Common myeloid progenitor, CD34-positive (primary cell): ENCODE measurements around the gene SENP8.

Experiments
- CTCF ChIA-PET: fragments of 350-600 bp; sonication (Branson Sonifier 250); formaldehyde crosslinking; loops from one replicate; lab custom pipeline; 2021; ENCODE audit warnings: antibody characterized with exemption; lab: Charles Lee
- POLR2A ChIA-PET: fragments of 350-600 bp; sonication (Branson Sonifier 250); formaldehyde crosslinking; loops from one replicate; lab custom pipeline; 2021; ENCODE audit warnings: antibody characterized with exemption; lab: Charles Lee
- DNase-seq, 3 donors: peaks; one replicate each; pipeline versions ENCODE4 v3.0.0 to v3.0.0-alpha.2; 2013
- H3K27ac ChIP-seq, 2 experiments: 1 replicate in 1 of 2; 2 replicates in 1 of 2; pipeline ENCODE4 v1.7.0; 2013; ENCODE audit warnings: inconsistent platforms in 2 of 2, low read length in 2 of 2, mild to moderate bottlenecking in 2 of 2, low read depth in 1 of 2, moderate library complexity in 1 of 2; ENCODE audit not compliant: severe bottlenecking in 2 of 2, insufficient read depth in 1 of 2, poor library complexity in 1 of 2
- H3K27me3 ChIP-seq, 5 experiments: replicated peaks in 2 of 5; 1 replicate in 3 of 5; 2 replicates in 2 of 5; pipeline versions ENCODE4 v1.6.1 to v1.7.0; 2013; ENCODE audit warnings: low read length in 4 of 5, mild to moderate bottlenecking in 2 of 5, moderate library complexity in 2 of 5, inconsistent platforms in 1 of 5; ENCODE audit not compliant: insufficient read depth in 5 of 5, control insufficient read depth in 4 of 5
- H3K36me3 ChIP-seq, 4 experiments: 1 replicate in 2 of 4; 2 replicates in 2 of 4; pipeline versions ENCODE4 v1.6.1 to v1.7.0; 2013; ENCODE audit warnings: low read length in 3 of 4, control low read depth in 1 of 4, mild to moderate bottlenecking in 1 of 4; ENCODE audit not compliant: control insufficient read depth in 4 of 4, insufficient read depth in 4 of 4
- H3K4me1 ChIP-seq, 4 experiments: 1 replicate in 3 of 4; 2 replicates in 1 of 4; pipeline versions ENCODE4 v1.6.1 to v1.7.1; 2013; ENCODE audit warnings: low read length in 3 of 4, mild to moderate bottlenecking in 3 of 4, control low read depth in 1 of 4, inconsistent platforms in 1 of 4, moderate library complexity in 1 of 4; ENCODE audit not compliant: control insufficient read depth in 4 of 4, insufficient read depth in 4 of 4; ENCODE audit errors: control extremely low read depth in 1 of 4
- H3K4me3 ChIP-seq, 7 experiments: 1 replicate in 4 of 7; 2 replicates in 3 of 7; pipeline versions ENCODE4 v1.5.1 to v1.7.0; 2013; ENCODE audit warnings: mild to moderate bottlenecking in 7 of 7, low read length in 6 of 7, moderate library complexity in 6 of 7, inconsistent platforms in 2 of 7, low read depth in 2 of 7, control low read depth in 1 of 7; ENCODE audit not compliant: insufficient read depth in 4 of 7, control insufficient read depth in 1 of 7; ENCODE audit errors: extremely low read depth in 1 of 7
- H3K9me3 ChIP-seq, 5 experiments: 1 replicate in 4 of 5; 2 replicates in 1 of 5; pipeline versions ENCODE4 v1.6.1 to v1.7.1; 2013; ENCODE audit warnings: low read length in 4 of 5, mild to moderate bottlenecking in 2 of 5, inconsistent platforms in 1 of 5, low read depth in 1 of 5, moderate library complexity in 1 of 5; ENCODE audit not compliant: control insufficient read depth in 4 of 5, insufficient read depth in 2 of 5; ENCODE audit errors: control extremely low read depth in 1 of 5
- WGBS: methylation state at CpG from one replicate; pipeline ENCODE4 v1.1.5; 2013; ENCODE audit not compliant: insufficient coverage; 5-methylcytosine and 5-hydroxymethylcytosine counted together

SENP8 gene

DNA sequence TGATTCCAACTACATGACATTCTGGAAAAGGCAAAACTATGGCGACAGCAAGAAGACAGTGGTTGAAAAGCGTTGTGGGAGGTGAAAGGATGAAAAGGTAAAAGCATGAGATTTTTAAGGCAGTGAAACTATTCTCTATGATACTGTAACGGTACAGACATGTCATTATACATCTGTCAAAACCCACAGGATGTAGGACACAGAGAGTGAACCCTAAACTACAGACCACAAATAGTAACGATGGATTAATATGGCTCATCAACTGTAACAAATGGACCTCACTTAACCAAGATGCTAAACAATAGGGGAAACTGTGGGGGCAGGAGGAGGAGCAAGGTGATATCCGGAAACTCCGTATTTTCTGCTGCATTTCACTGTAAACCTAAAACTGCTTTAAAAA is 39.3 kb upstream of the SENP8 start:
- peaks cover 0 to 2% (median 0%) of the 10 kb centered on the region in 4 experiments for H3K4me1 ChIP-seq
- ChIA-PET CTCF (no interaction called here), POLR2A (no interaction called here)
- DNase-seq = no peak
- no peak overlapping the region for H3K27ac ChIP-seq
- no peaks in the 10 kb centered on the region for H3K36me3 ChIP-seq
- WGBS = 80% methylated on average over 1 of the region's 6 CpGs
- H3K9me3 ChIP-seq = no peaks in the 10 kb centered on the region
- no peak overlapping the region for H3K4me3 ChIP-seq
- no peaks in the 10 kb centered on the region for H3K27me3 ChIP-seq

DNA sequence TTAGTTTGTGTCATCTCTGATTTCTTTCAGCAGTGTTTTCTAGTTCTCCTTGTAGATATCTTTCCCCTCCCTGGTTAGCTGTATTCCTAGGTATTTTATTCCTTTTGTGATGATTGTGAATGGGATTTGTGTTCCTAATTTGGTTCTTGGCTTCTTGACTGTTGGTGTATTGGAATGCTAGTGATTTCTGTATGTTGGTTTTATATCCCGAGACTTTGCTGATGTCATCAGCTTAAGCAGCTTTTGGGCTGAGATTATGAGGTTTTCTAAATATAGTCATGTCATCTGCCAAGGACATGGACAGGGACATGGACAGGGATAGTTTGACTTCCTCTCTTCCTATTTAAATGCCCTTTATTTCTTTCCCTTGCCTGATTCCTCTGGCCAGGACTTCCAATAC is 36.0 kb upstream of the SENP8 start:
- WGBS = no CpG with 5 or more reads among the region's 1 CpG
- no peaks in the 10 kb centered on the region for H3K27me3 ChIP-seq
- POLR2A ChIA-PET = no interaction called here

DNA sequence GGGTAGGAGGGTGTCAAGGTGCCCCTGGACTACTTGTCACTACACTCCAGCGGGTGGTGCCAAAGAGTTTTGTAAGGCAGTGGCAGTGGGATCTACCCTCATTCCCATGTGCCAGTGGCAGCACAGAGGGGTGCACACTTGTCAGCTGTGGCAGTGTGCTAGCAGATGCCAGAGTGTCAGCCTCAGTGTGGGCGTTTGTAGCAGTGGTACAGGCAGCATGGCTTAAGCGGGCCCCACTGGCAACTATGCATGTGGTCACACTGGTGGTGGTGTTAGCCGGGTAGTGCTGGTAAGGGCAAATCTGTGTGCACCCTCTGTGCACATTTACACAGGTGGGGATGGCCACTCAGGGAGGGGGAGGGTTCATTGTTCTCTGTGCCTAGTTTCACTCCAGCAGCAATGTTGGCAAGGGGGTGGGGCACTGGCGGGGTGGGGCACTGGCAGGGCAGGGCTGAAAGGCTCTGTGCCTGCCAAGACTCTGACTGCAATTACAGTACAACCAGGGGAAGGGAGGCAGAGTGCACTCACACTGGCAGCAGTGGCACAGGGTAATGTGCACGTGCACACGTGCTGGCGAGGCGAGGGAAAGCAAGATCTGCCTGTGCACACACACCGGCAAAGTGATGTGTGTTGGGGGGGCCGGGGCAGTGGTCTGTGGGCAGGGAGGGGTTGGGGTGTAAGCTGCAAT is 32.0 kb upstream of the SENP8 start:
- H3K27me3 ChIP-seq = no peaks in the 10 kb centered on the region
- no peak overlapping the region for H3K4me3 ChIP-seq
- DNase-seq = no peak
- ChIA-PET POLR2A (no interaction called here), CTCF (no interaction called here)
- whole genome bisulfite sequencing = 99% methylated on average over 9 of the region's 11 CpGs
- H3K9me3 ChIP-seq = peaks cover 0 to 8% (median 5%) of the 10 kb centered on the region in 5 experiments
- H3K36me3 ChIP-seq = peaks cover 0 to 3% (median under 1%) of the 10 kb centered on the region in 4 experiments
- H3K27ac ChIP-seq = no peak overlapping the region
- H3K4me1 ChIP-seq = no peaks in the 10 kb centered on the region

More for the DNA sequence above, 36.0 kb upstream of the SENP8 start:
- no peak for DNase-seq
- Histone ChIP-seq H3K4me3 (no peak overlapping the region), H3K27ac (no peak overlapping the region), H3K4me1 (peaks cover 0 to 2% (median 0%) of the 10 kb centered on the region in 4 experiments), H3K36me3 (peaks cover 0 to 3% (median under 1%) of the 10 kb centered on the region in 4 experiments), H3K9me3 (peaks cover 0 to 8% (median 5%) of the 10 kb centered on the region in 5 experiments)
- CTCF ChIA-PET = no interaction called here

DNA sequence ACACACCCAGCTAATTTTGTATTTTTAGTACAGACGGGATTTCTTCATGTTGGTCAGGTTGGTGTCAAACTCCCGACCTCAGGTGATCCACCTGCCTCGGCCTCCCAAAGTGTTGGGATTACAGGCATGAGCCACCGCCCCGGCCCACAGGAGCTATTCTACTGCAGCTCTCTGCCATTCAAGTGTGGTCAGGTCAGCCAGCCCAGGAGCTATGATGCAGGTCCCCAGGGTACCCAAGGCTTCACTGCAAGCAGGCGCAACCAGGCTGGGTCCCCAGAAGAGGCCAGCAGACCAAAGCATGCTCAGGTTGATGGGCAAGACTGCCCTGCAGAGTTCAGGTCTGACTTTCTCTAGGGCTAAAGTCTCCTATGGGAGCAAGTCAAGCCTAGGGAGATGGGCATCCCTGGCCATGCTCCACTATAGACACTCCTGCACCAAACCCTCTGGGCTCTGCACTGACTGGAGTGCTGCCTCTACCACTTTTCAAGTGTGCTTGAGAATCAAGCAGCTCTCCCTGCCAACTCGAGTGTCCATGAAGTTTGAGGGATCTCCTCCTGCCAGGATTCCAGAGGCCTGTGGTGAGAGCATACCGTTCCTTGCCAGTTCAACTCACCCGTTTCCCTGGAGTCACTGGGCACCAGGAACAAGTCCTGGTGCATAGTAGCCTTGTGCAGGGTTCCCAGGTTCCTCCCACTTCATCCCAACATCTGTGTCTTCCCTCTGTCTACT is 31.1 kb upstream of the SENP8 start:
- ChIA-PET CTCF (no interaction called here), POLR2A (no interaction called here)
- Histone ChIP-seq H3K27me3 (no peaks in the 10 kb centered on the region), H3K4me1 (no peaks in the 10 kb centered on the region), H3K36me3 (peaks cover 0 to 3% (median 1%) of the 10 kb centered on the region in 4 experiments), H3K4me3 (no peak overlapping the region), H3K9me3 (peaks cover 0 to 8% (median 5%) of the 10 kb centered on the region in 5 experiments), H3K27ac (no peak overlapping the region)
- whole genome bisulfite sequencing = 97% methylated on average over 9 of the region's 9 CpGs
- DNase-seq = no peak

DNA sequence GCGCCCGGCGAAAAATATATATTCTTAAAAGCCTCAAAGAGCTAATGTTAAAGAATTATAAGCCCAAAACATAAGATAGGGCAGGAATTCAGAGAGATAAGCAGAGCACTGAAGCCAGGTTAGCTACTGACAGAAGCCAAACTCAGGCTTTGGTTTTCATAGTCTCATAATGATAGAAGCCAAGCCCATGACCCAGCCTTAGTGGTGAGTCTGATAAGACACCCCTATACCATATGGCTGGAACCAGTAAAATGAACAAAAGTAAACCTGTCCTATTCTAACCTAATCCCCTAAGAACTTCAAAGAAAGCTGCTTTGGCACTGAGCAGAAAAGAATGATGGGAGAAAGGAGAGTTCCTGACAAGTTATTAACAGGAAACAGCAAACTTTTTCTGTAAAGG is 26.2 kb upstream of the SENP8 start:
- Histone ChIP-seq H3K27me3 (no peaks in the 10 kb centered on the region), H3K4me3 (no peak overlapping the region), H3K36me3 (peaks cover 0 to 4% (median 3%) of the 10 kb centered on the region in 4 experiments), H3K27ac (no peak overlapping the region), H3K9me3 (peaks cover 0 to 5% (median 0%) of the 10 kb centered on the region in 5 experiments), H3K4me1 (no peaks in the 10 kb centered on the region)
- ChIA-PET CTCF (no interaction called here), POLR2A (no interaction called here)
- no CpG with 5 or more reads among the region's 3 CpGs for WGBS
- no peak for DNase-seq

DNA sequence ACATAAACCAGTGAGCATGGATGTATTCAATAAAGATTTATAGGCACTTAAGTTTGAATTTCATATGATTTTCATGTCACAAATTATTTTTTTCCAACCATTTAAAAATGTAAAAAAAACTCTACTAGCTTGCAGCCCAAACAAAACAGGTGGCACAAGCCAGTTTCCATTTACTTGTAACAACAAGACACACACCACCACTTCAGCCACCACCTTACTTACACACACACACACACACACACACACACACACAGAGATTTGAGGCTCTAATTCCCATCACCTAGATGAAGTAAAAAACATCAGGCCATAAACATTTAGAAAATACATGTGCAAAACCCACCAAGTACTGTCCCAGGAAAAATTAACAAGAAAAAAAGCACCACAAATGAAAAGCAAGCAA is 25.5 kb upstream of the SENP8 start:
- Histone ChIP-seq H3K4me3 (no peak overlapping the region), H3K36me3 (peaks cover 0 to 4% (median 2%) of the 10 kb centered on the region in 4 experiments), H3K9me3 (peaks cover 0 to 5% (median 0%) of the 10 kb centered on the region in 5 experiments), H3K27ac (no peak overlapping the region), H3K27me3 (no peaks in the 10 kb centered on the region), H3K4me1 (no peaks in the 10 kb centered on the region)
- ChIA-PET CTCF (no interaction called here), POLR2A (no interaction called here)
- no peak for DNase-seq

DNA sequence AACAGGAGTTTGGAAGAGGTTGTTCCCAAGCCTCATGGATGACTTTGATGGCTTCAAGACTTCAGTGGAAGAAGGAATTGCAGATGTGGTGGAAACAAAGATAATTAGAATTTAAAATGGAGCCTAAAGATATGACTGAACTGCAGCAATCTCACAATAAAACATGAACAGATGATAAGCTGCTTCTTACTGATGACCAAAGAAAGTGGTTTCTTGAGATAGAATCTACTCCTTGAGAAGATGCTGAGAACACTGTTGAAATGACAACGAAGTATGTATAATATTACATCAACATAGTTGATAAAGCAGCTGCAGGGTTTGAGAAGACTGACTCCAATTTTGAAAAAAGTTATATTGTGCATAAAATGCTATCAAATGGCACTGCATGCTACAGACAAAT is 21.4 kb upstream of the SENP8 start:
- H3K36me3 ChIP-seq = peaks cover 0 to 4% (median 2%) of the 10 kb centered on the region in 4 experiments
- ChIA-PET CTCF (no interaction called here), POLR2A (no interaction called here)

More for the DNA sequence above, 21.4 kb upstream of the SENP8 start:
- no peaks in the 10 kb centered on the region for H3K27me3 ChIP-seq
- H3K4me3 ChIP-seq = no peak overlapping the region
- no peak overlapping the region for H3K27ac ChIP-seq
- no CpG with 5 or more reads among the region's 1 CpG for WGBS
- H3K9me3 ChIP-seq = peaks cover 0 to 5% (median 0%) of the 10 kb centered on the region in 5 experiments
- no peaks in the 10 kb centered on the region for H3K4me1 ChIP-seq
- no peak for DNase-seq
